MM.1S (cell line): Measurements from ENCODE around the gene MUC20.

Source experiments
- DNase-seq: peaks from one replicate; pipeline ENCODE4 v3.0.0-alpha.2; 2015
- H2AFZ ChIP-seq: fragments of 300-600 bp; sonication (generic); 2 replicates; pipeline ENCODE4 v1.6.0; 2016; ENCODE audit warnings: antibody characterized with exemption, low read length
- H3F3A ChIP-seq: fragments of 300-600 bp; sonication (generic); 2 replicates; pipeline ENCODE4 v1.6.1; 2016; ENCODE audit warnings: mild to moderate bottlenecking, antibody characterized with exemption, low read length, moderate library complexity, mixed read lengths; ENCODE audit not compliant: insufficient read depth
- H3K27ac ChIP-seq: fragments of 300-600 bp; sonication (generic); 2 replicates; pipeline ENCODE4 v1.5.1; 2016; ENCODE audit warnings: mild to moderate bottlenecking, low read length
- H3K27me3 ChIP-seq: fragments of 300-600 bp; sonication (generic); replicated peaks from 2 replicates; pipeline ENCODE4 v1.6.0; 2016; ENCODE audit warnings: low read length; ENCODE audit not compliant: insufficient read depth
- H3K36me3 ChIP-seq: fragments of 300-600 bp; sonication (generic); replicated peaks from 2 replicates; pipeline ENCODE4 v1.6.1; 2016; ENCODE audit warnings: mild to moderate bottlenecking, low read length, mixed read lengths; ENCODE audit not compliant: insufficient read depth
- H3K4me1 ChIP-seq: fragments of 300-600 bp; sonication (generic); 2 replicates; pipeline ENCODE4 v1.6.1; 2016; ENCODE audit warnings: low read length, mixed read lengths
- H3K4me2 ChIP-seq: fragments of 300-600 bp; sonication (generic); 2 replicates; pipeline ENCODE4 v1.6.0; 2016; ENCODE audit warnings: low read depth, low read length
- H3K4me3 ChIP-seq: fragments of 300-600 bp; sonication (generic); 2 replicates; pipeline ENCODE4 v1.5.1; 2016; ENCODE audit warnings: low read length, mixed read lengths
- H3K79me2 ChIP-seq: fragments of 300-600 bp; sonication (generic); 2 replicates; pipeline ENCODE4 v1.6.1; 2016; ENCODE audit warnings: mixed run types, low read length, mixed read lengths
- H3K9ac ChIP-seq: fragments of 300-600 bp; sonication (generic); 2 replicates; pipeline ENCODE4 v1.6.1; 2016; ENCODE audit warnings: low read length, mixed read lengths
- H3K9me2 ChIP-seq: fragments of 300-600 bp; sonication (generic); replicated peaks from 2 replicates; pipeline ENCODE4 v1.6.1; 2016; ENCODE audit warnings: mild to moderate bottlenecking, low read length, mixed read lengths; ENCODE audit not compliant: insufficient read depth
- H3K9me3 ChIP-seq: fragments of 300-600 bp; sonication (generic); replicated peaks from 2 replicates; pipeline ENCODE4 v1.6.1; 2016; ENCODE audit warnings: mild to moderate bottlenecking, low read length, mixed read lengths; ENCODE audit not compliant: insufficient read depth
- H4K20me1 ChIP-seq: fragments of 300-600 bp; sonication (generic); 2 replicates; pipeline ENCODE4 v1.6.1; 2016; ENCODE audit warnings: mild to moderate bottlenecking, low read length, moderate library complexity, mixed read lengths; ENCODE audit not compliant: insufficient read depth
- EZH2 ChIP-seq: fragments of 300-600 bp; sonication (generic); optimal IDR thresholded peaks from 2 replicates; pipeline ENCODE3; 2017; ENCODE audit warnings: low read depth, mild to moderate bottlenecking, antibody characterized with exemption, low read length, mixed read lengths
- EZH2phosphoT487 ChIP-seq: fragments of 300-600 bp; sonication (generic); IDR thresholded peaks from 2 replicates; pipeline ENCODE4 v1.6.1; 2018; ENCODE audit warnings: antibody characterized with exemption, low read length
- TF ChIP-seq, protein P1 (sequence below): fragments of 300-600 bp; sonication (generic); IDR thresholded peaks from 2 replicates; pipeline ENCODE4 v1.5.1; 2016; ENCODE audit warnings: antibody characterized with exemption, low read length, mixed read lengths

The MUC20 gene

DNA sequence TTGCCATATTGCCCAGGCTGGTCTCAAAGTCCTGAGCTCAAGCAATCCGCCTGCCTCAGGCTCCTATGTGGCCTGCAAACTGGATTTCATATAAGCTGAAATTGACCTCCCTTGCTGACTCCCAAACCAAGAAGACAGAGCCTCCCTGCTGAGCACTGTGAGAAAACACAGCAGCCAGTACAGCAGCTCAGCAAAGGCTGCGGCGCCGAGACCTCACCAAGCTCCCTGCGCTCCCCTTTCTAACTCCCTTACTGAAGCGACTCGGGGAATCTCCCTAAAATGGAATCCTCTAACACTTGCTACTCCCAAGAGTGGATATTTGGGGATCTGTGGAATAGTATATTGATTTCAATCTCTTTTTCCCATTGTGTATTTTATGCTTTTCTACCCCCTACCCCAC lies 34.6 kb downstream of the MUC20 start:
- TF ChIP-seq EZH2phosphoT487, result no peak
- TF ChIP-seq EZH2, result no peak
- TF ChIP-seq, protein P1, sequence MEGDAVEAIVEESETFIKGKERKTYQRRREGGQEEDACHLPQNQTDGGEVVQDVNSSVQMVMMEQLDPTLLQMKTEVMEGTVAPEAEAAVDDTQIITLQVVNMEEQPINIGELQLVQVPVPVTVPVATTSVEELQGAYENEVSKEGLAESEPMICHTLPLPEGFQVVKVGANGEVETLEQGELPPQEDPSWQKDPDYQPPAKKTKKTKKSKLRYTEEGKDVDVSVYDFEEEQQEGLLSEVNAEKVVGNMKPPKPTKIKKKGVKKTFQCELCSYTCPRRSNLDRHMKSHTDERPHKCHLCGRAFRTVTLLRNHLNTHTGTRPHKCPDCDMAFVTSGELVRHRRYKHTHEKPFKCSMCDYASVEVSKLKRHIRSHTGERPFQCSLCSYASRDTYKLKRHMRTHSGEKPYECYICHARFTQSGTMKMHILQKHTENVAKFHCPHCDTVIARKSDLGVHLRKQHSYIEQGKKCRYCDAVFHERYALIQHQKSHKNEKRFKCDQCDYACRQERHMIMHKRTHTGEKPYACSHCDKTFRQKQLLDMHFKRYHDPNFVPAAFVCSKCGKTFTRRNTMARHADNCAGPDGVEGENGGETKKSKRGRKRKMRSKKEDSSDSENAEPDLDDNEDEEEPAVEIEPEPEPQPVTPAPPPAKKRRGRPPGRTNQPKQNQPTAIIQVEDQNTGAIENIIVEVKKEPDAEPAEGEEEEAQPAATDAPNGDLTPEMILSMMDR, result no peak
- H2AFZ ChIP-seq, result no peak overlapping the region
- H3K27ac ChIP-seq, result no peak overlapping the region
- no peaks in the 10 kb centered on the region for H3K4me1 ChIP-seq
- no peaks in the 10 kb centered on the region for H3K79me2 ChIP-seq
- H3K9me3 ChIP-seq, result no peaks in the 10 kb centered on the region
- H3K9me2 ChIP-seq, result no peaks in the 10 kb centered on the region
- H4K20me1 ChIP-seq, result no peaks in the 10 kb centered on the region
- H3F3A ChIP-seq, result no peaks in the 10 kb centered on the region
- peaks cover 52% of the 10 kb centered on the region for H3K27me3 ChIP-seq
- H3K36me3 ChIP-seq, result no peaks in the 10 kb centered on the region
- H3K4me2 ChIP-seq, result no peak overlapping the region
- no peak for DNase-seq
- H3K4me3 ChIP-seq, result no peak overlapping the region
- H3K9ac ChIP-seq, result no peak overlapping the region

DNA sequence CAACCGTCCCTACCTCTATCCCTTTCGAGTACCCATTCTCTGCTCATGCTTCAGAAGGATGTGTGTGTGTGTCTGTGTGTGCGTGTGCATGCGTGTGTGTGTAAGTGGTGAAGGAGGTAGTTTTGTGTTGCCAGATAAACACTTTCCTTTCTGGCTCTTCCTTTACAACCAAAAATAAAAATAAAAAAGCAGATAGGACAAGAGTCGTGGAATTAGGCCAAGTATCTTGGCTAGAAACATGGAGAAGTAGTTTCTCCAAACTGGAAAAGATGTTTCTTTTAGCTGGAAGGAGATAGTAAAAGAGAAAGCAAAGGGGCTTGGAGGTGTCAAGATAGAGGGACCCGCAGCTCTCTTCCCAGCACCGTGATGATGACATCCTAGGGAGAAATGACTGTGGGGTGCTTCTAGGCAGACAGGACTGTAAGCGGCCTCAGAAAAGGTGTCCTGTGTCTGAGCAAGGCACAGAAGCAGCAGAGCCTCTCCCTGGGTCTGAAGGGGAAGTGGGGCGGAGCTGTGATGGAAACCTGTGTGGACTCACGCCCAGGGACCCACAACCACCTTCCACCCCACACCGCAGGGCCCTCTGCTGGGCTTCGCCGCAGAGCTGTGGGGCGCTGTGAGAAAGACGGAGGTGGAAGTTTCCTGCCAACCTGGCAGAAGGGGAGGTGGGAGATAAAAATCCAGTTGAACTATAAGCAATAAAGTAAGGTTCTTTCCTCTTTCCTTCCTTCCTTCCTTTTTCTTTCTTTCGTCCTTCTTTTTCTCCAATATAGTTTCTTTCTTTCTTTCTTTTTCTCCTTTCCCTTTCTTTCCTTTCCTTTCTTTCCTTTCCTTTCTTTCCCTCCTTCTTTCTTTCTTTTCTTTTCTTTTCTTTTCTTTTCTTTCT lies 35.3 kb downstream of the MUC20 start:
- no peak for DNase-seq
- H3K4me3 ChIP-seq, result no peak overlapping the region
- no peak overlapping the region for H3K9ac ChIP-seq
- H3K79me2 ChIP-seq, result no peaks in the 10 kb centered on the region
- H3K27ac ChIP-seq, result no peak overlapping the region
- no peak overlapping the region for H3K4me2 ChIP-seq
- no peaks in the 10 kb centered on the region for H3F3A ChIP-seq
- no peak overlapping the region for H2AFZ ChIP-seq
- peaks cover 58% of the 10 kb centered on the region for H3K27me3 ChIP-seq
- H3K4me1 ChIP-seq, result no peaks in the 10 kb centered on the region
- H4K20me1 ChIP-seq, result no peaks in the 10 kb centered on the region
- TF ChIP-seq, protein P1, result no peak
- TF ChIP-seq EZH2 (no peak), EZH2phosphoT487 (no peak)
- no peaks in the 10 kb centered on the region for H3K36me3 ChIP-seq
- H3K9me3 ChIP-seq, result no peaks in the 10 kb centered on the region
- no peaks in the 10 kb centered on the region for H3K9me2 ChIP-seq

DNA sequence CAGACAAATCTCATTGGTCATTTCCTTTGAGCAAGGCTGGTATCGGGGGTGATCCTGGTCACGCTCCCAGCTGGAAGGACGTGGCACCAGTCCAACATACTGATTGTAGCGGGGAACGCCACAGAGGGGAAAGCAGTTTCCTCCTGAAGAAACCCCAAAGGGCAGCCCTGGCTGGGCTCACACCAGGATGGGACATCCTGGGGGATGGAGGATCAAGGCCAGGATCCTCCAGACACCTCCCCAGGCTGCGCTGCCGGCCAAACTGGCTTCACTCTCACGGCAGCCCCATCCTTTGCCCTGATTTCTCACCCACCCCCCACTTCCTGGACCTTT lies 36.6 kb downstream of the MUC20 start:
- Histone ChIP-seq H3K4me3 (no peak overlapping the region), H3K9me3 (no peaks in the 10 kb centered on the region), H3K4me1 (no peaks in the 10 kb centered on the region), H3K27ac (no peak overlapping the region), H3K36me3 (no peaks in the 10 kb centered on the region), H3K4me2 (no peak overlapping the region), H4K20me1 (no peaks in the 10 kb centered on the region), H2AFZ (no peak overlapping the region), H3F3A (no peaks in the 10 kb centered on the region), H3K27me3 (peaks cover 70% of the 10 kb centered on the region), H3K9ac (no peak overlapping the region), H3K79me2 (no peaks in the 10 kb centered on the region), H3K9me2 (no peaks in the 10 kb centered on the region)
- TF ChIP-seq, protein P1, result no peak
- TF ChIP-seq EZH2, result no peak
- no peak for TF ChIP-seq EZH2phosphoT487
- DNase-seq, result no peak
